Measurements from ENCODE around the gene ADSS1. TPM values are rescaled to one million over a fixed set of nuclear protein-coding genes. Genes with fewer than 3 reads are reported as not detected.

The ADSS1 gene
- polyA plus RNA-seq, 4 donors = 3.6 to 12.7 (median 6.3) TPM

- H3K27me3 ChIP-seq (ENCODE audit: control insufficient read depth in 3 of 3, insufficient read depth in 3 of 3, low read length in 3 of 3) = no peaks in the 10 kb centered on the region
- peaks cover 0 to 54% (median 0%) of the 10 kb centered on the region in 3 donors for H3K36me3 ChIP-seq (ENCODE audit: control insufficient read depth in 3 of 3, insufficient read depth in 2 of 3, low read depth in 1 of 3, low read length in 3 of 3)
- peak overlapping the region in 2 of 3 donors; percentile 94 for H3K4me3 ChIP-seq (ENCODE audit: low read depth in 1 of 3, low read length in 3 of 3)
- H3K9me3 ChIP-seq (ENCODE audit: control insufficient read depth in 2 of 2, insufficient read depth in 1 of 2, low read depth in 1 of 2, low read length in 1 of 2) = peaks cover 0 to 4% of the 10 kb centered on the region in 2 donors
- H3K4me1 ChIP-seq (ENCODE audit: control insufficient read depth in 3 of 3, insufficient read depth in 2 of 3, low read depth in 1 of 3, low read length in 2 of 3) = peaks cover 13 to 43% (median 14%) of the 10 kb centered on the region in 3 donors
- FAIRE-seq (no peak), DNase-seq (no peak)
- WGBS, 3 donors = 21 to 52% (median 35%) methylated on average over 13 of the region's 13 CpGs
- H3K27ac ChIP-seq (ENCODE audit: low read depth in 1 of 3, low read length in 2 of 3) = peak overlapping the region in 1 of 3 donors; percentile 3
Measured at GRCh38 chr14:104754213-104754851, 30.3 kb downstream of the ADSS1 start.

GRCh38 chr14:104755621-104756020 is 31.6 kb downstream of the ADSS1 start:
- peak in 1 of 2 donors; percentile 74 for DNase-seq
- no peak for FAIRE-seq
- H3K27ac ChIP-seq (ENCODE audit: low read depth in 1 of 3, low read length in 2 of 3) = peak overlapping the region in 1 of 3 donors; percentile 6
- H3K4me3 ChIP-seq (ENCODE audit: low read depth in 1 of 3, low read length in 3 of 3) = no peak overlapping the region
- H3K36me3 ChIP-seq (ENCODE audit: control insufficient read depth in 3 of 3, insufficient read depth in 2 of 3, low read depth in 1 of 3, low read length in 3 of 3) = peaks cover 0 to 67% (median 2%) of the 10 kb centered on the region in 3 donors
- peaks cover 8 to 35% (median 14%) of the 10 kb centered on the region in 3 donors for H3K4me1 ChIP-seq (ENCODE audit: control insufficient read depth in 3 of 3, insufficient read depth in 2 of 3, low read depth in 1 of 3, low read length in 2 of 3)
- 24 to 65% (median 44%) methylated on average over 11 of the region's 11 CpGs for WGBS, 3 donors
- H3K9me3 ChIP-seq (ENCODE audit: control insufficient read depth in 2 of 2, insufficient read depth in 1 of 2, low read depth in 1 of 2, low read length in 1 of 2) = no peaks in the 10 kb centered on the region
- H3K27me3 ChIP-seq (ENCODE audit: control insufficient read depth in 3 of 3, insufficient read depth in 3 of 3, low read length in 3 of 3) = no peaks in the 10 kb centered on the region

DNA sequence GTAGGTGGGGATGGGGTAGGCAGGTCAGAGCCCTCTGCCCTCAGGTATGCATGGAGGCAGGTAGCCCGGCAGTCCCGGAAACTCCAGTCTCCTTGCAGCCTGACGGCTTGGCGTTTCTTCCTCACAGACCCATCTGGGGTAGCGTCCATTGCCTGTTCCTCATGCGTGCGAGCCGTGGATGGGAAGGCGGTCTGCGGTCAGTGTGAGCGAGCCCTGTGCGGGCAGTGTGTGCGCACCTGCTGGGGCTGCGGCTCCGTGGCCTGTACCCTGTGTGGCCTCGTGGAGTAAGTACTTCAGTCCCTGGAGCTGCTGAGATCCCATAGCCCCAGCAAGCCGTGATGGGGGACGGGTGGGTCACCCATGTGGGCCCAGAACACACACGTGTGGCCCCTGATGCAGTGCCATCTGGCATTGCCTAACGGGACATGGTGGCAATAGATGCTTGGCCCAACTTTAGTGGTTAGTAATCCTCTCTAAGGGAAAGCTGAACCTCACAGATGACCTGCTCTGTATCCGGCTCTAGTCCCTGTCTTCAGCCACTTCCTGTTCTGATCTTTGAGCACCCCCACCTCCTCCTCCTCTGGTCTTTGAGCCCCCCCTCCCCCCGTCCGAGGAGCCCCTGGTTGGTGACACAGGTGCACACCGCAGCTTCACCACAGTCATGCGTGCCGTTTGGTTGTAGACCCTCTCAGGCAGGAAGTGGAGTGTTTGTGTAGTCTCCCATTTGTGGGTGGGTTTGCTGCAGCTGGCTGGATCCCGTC is 32.6 kb downstream of the ADSS1 start:
- Histone ChIP-seq H3K4me1 (ENCODE audit: control insufficient read depth in 3 of 3, insufficient read depth in 2 of 3, low read depth in 1 of 3, low read length in 2 of 3) (peaks cover 8 to 35% (median 14%) of the 10 kb centered on the region in 3 donors), H3K4me3 (ENCODE audit: low read depth in 1 of 3, low read length in 3 of 3) (no peak overlapping the region), H3K36me3 (ENCODE audit: control insufficient read depth in 3 of 3, insufficient read depth in 2 of 3, low read depth in 1 of 3, low read length in 3 of 3) (peaks cover 0 to 76% (median 2%) of the 10 kb centered on the region in 3 donors), H3K27me3 (ENCODE audit: control insufficient read depth in 3 of 3, insufficient read depth in 3 of 3, low read length in 3 of 3) (no peaks in the 10 kb centered on the region), H3K9me3 (ENCODE audit: control insufficient read depth in 2 of 2, insufficient read depth in 1 of 2, low read depth in 1 of 2, low read length in 1 of 2) (no peaks in the 10 kb centered on the region), H3K27ac (ENCODE audit: low read depth in 1 of 3, low read length in 2 of 3) (no peak overlapping the region)
- 79 to 86% (median 81%) methylated on average over 24 to 27 of the region's 27 CpGs for WGBS, 3 donors
- FAIRE-seq (no peak), DNase-seq (no peak)

DNA sequence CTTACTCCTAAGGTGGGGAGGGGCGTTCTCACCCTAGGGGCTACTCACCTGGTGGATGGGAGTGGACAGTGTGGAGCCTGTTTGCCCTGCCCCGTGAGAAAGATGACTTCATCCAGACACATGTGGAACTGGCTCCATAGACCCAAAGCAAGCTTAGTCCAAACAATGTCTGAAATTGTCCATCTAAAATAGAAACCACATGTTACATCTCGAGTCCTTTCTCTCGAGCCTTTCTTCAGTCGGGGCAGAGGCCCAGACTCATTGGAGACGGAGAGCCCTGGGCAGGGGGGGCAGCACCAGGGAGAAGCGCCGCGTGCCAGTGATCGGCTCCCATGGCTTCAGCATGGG is 33.2 kb downstream of the ADSS1 start:
- peaks cover 0 to 79% (median 2%) of the 10 kb centered on the region in 3 donors for H3K36me3 ChIP-seq (ENCODE audit: control insufficient read depth in 3 of 3, insufficient read depth in 2 of 3, low read depth in 1 of 3, low read length in 3 of 3)
- FAIRE-seq (no peak), DNase-seq (no peak)
- WGBS, 3 donors = 84 to 92% (median 91%) methylated on average over 10 of the region's 10 CpGs
- no peak overlapping the region for H3K4me3 ChIP-seq (ENCODE audit: low read depth in 1 of 3, low read length in 3 of 3)
- no peak overlapping the region for H3K27ac ChIP-seq (ENCODE audit: low read depth in 1 of 3, low read length in 2 of 3)
- no peaks in the 10 kb centered on the region for H3K9me3 ChIP-seq (ENCODE audit: control insufficient read depth in 2 of 2, insufficient read depth in 1 of 2, low read depth in 1 of 2, low read length in 1 of 2)
- no peaks in the 10 kb centered on the region for H3K27me3 ChIP-seq (ENCODE audit: control insufficient read depth in 3 of 3, insufficient read depth in 3 of 3, low read length in 3 of 3)
- peaks cover 8 to 31% (median 14%) of the 10 kb centered on the region in 3 donors for H3K4me1 ChIP-seq (ENCODE audit: control insufficient read depth in 3 of 3, insufficient read depth in 2 of 3, low read depth in 1 of 3, low read length in 2 of 3)

- peaks cover 0 to 81% (median 2%) of the 10 kb centered on the region in 3 donors for H3K36me3 ChIP-seq (ENCODE audit: control insufficient read depth in 3 of 3, insufficient read depth in 2 of 3, low read depth in 1 of 3, low read length in 3 of 3)
- H3K9me3 ChIP-seq (ENCODE audit: control insufficient read depth in 2 of 2, insufficient read depth in 1 of 2, low read depth in 1 of 2, low read length in 1 of 2) = no peaks in the 10 kb centered on the region
- FAIRE-seq = no peak
- H3K27me3 ChIP-seq (ENCODE audit: control insufficient read depth in 3 of 3, insufficient read depth in 3 of 3, low read length in 3 of 3) = no peaks in the 10 kb centered on the region
- WGBS, 3 donors = 91 to 95% (median 92%) methylated on average over 19 of the region's 19 CpGs
- DNase-seq = no peak
- H3K27ac ChIP-seq (ENCODE audit: low read depth in 1 of 3, low read length in 2 of 3) = no peak overlapping the region
- H3K4me3 ChIP-seq (ENCODE audit: low read depth in 1 of 3, low read length in 3 of 3) = no peak overlapping the region
- H3K4me1 ChIP-seq (ENCODE audit: control insufficient read depth in 3 of 3, insufficient read depth in 2 of 3, low read depth in 1 of 3, low read length in 2 of 3) = peaks cover 8 to 30% (median 14%) of the 10 kb centered on the region in 3 donors
Measured at GRCh38 chr14:104757681-104758392, 33.8 kb downstream of the ADSS1 start.

- DNase-seq = no peak
- H3K27me3 ChIP-seq (ENCODE audit: control insufficient read depth in 3 of 3, insufficient read depth in 3 of 3, low read length in 3 of 3) = no peaks in the 10 kb centered on the region
- H3K9me3 ChIP-seq (ENCODE audit: control insufficient read depth in 2 of 2, insufficient read depth in 1 of 2, low read depth in 1 of 2, low read length in 1 of 2) = peaks cover 0 to 5% of the 10 kb centered on the region in 2 donors
- peaks cover 5 to 24% (median 10%) of the 10 kb centered on the region in 3 donors for H3K4me1 ChIP-seq (ENCODE audit: control insufficient read depth in 3 of 3, insufficient read depth in 2 of 3, low read depth in 1 of 3, low read length in 2 of 3)
- H3K27ac ChIP-seq (ENCODE audit: low read depth in 1 of 3, low read length in 2 of 3) = no peak overlapping the region
- WGBS, 3 donors = 86 to 89% (median 87%) methylated on average over 30 of the region's 30 CpGs
- no peak overlapping the region for H3K4me3 ChIP-seq (ENCODE audit: low read depth in 1 of 3, low read length in 3 of 3)
- peaks cover 0 to 82% (median 2%) of the 10 kb centered on the region in 3 donors for H3K36me3 ChIP-seq (ENCODE audit: control insufficient read depth in 3 of 3, insufficient read depth in 2 of 3, low read depth in 1 of 3, low read length in 3 of 3)
- no peak for FAIRE-seq
Measured at GRCh38 chr14:104758981-104759969, 35.2 kb downstream of the ADSS1 start.

DNA sequence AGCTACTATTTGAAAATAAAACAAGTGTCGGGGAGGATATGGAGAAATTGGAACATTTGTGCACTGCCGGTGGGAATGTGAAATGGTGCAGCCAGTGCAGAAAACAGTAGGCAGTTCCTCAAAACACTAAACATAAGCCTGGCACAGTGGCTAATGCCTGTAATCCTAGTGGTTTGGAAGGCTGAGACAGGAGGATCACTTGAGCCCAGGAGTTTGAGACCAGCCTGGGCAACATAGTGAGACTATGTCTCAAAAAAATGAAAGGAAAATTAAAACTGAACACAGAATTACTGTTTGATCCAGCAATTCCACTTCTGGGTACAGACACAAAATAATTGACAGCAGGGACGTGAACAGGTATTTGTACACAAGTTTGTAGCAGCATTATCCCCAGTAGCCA is 41.5 kb downstream of the ADSS1 start:
- DNase-seq (no peak), FAIRE-seq (no peak)
- Histone ChIP-seq H3K4me3 (ENCODE audit: low read depth in 1 of 3, low read length in 3 of 3) (no peak overlapping the region), H3K4me1 (ENCODE audit: control insufficient read depth in 3 of 3, insufficient read depth in 2 of 3, low read depth in 1 of 3, low read length in 2 of 3) (peaks cover 0 to 5% (median 0%) of the 10 kb centered on the region in 3 donors), H3K27me3 (ENCODE audit: control insufficient read depth in 3 of 3, insufficient read depth in 3 of 3, low read length in 3 of 3) (no peaks in the 10 kb centered on the region), H3K27ac (ENCODE audit: low read depth in 1 of 3, low read length in 2 of 3) (no peak overlapping the region), H3K36me3 (ENCODE audit: control insufficient read depth in 3 of 3, insufficient read depth in 2 of 3, low read depth in 1 of 3, low read length in 3 of 3) (peaks cover 0 to 40% (median 0%) of the 10 kb centered on the region in 3 donors), H3K9me3 (ENCODE audit: control insufficient read depth in 2 of 2, insufficient read depth in 1 of 2, low read depth in 1 of 2, low read length in 1 of 2) (peaks cover 0 to 5% of the 10 kb centered on the region in 2 donors)
- 92 to 96% (median 95%) methylated on average over 3 of the region's 3 CpGs for WGBS, 3 donors

Data from small intestine (tissue), 7 donors.